Subcutaneous abdominal adipose tissue (tissue), 5 donors: Measurements from ENCODE around the gene LRMDA.
"Not testable (repeated sequence)": the region's sequence is repeated elsewhere in the genome, so short reads cannot be mapped to it uniquely, and the experiment has no call there.

Experiments
- H3K27ac ChIP-seq: one replicate; pipeline ENCODE4 v1.7.0; 2013; ENCODE audit warnings: low read depth, mild to moderate bottlenecking, inconsistent platforms, low read length, moderate library complexity
- H3K27me3 ChIP-seq, 5 donors: one replicate each; pipeline ENCODE4 v1.7.0; 2013; ENCODE audit warnings: low read length in 5 of 5, inconsistent platforms in 1 of 5; ENCODE audit not compliant: control insufficient read depth in 5 of 5, insufficient read depth in 4 of 5
- H3K36me3 ChIP-seq, 5 donors: one replicate each; pipeline ENCODE4 v1.7.0; 2013; ENCODE audit warnings: low read length in 5 of 5; ENCODE audit not compliant: control insufficient read depth in 5 of 5, insufficient read depth in 5 of 5
- H3K4me1 ChIP-seq, 5 donors: one replicate each; pipeline ENCODE4 v1.7.0; 2013; ENCODE audit warnings: low read length in 5 of 5, mild to moderate bottlenecking in 3 of 5, moderate library complexity in 1 of 5; ENCODE audit not compliant: control insufficient read depth in 5 of 5, insufficient read depth in 5 of 5
- H3K4me3 ChIP-seq, 5 donors: one replicate each; pipeline ENCODE4 v1.7.0; 2013; ENCODE audit warnings: low read length in 5 of 5, low read depth in 1 of 5
- H3K9ac ChIP-seq, 5 donors: one replicate each; pipeline ENCODE4 v1.7.0; 2013; ENCODE audit warnings: low read length in 5 of 5, mild to moderate bottlenecking in 4 of 5, moderate library complexity in 3 of 5
- H3K9me3 ChIP-seq, 5 donors: one replicate each; pipeline ENCODE4 v1.7.0; 2013; ENCODE audit warnings: low read length in 5 of 5; ENCODE audit not compliant: control insufficient read depth in 5 of 5
- donor health status: healthy.
- donor health status: healthy.
- donor health status: healthy.
- donor health status: healthy.
- donor health status: healthy.

Gene LRMDA

DNA sequence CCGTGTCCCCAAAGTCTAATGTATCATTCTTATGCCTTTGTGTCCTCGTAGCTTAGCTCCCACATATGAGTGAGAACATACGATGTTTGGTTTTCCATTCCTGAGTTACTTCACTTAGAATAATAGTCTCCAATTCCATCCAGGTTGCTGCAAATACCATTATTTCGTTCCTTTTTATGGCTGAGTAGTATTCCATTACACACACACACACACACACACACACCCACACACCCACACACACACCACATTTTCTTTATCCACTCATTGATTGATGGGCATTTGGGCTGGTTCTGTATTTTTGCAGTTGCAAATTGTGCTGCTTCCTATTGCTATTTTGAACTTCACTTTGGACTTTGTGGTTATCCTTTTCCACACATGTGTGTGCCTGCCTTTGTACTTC lies 189.6 kb downstream of the LRMDA start:
- H3K36me3 ChIP-seq, H3K9me3 ChIP-seq, H3K27me3 ChIP-seq, H3K27ac ChIP-seq, H3K4me3 ChIP-seq, H3K9ac ChIP-seq: not testable (repeated sequence)
- H3K4me1 ChIP-seq: peaks cover 0 to 55% (median 38%) of the 10 kb centered on the region in 5 donors

DNA sequence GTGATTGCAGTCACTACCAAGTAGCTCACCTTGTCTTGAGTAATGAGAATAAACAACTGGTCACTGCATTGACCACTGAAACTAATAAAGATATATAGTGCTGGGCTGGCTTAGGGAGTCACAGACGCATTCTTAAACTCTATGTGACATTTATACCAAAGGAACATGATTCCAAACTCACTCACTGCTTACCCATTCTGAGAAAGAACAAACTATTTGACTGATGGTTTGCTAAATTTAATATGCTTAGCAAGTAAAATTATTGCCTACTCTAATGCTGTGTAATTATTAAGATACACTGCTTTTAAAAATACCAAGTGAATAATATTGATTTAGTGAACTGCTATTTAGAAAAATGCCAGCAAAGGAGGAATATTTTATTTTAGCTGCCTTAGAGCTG lies 191.1 kb downstream of the LRMDA start:
- H3K4me3 ChIP-seq: no peak overlapping the region
- H3K4me1 ChIP-seq: peaks cover 0 to 51% (median 36%) of the 10 kb centered on the region in 5 donors
- no peak overlapping the region for H3K27ac ChIP-seq
- H3K36me3 ChIP-seq: no peaks in the 10 kb centered on the region
- no peaks in the 10 kb centered on the region for H3K27me3 ChIP-seq
- H3K9me3 ChIP-seq: no peaks in the 10 kb centered on the region
- H3K9ac ChIP-seq: no peak overlapping the region

DNA sequence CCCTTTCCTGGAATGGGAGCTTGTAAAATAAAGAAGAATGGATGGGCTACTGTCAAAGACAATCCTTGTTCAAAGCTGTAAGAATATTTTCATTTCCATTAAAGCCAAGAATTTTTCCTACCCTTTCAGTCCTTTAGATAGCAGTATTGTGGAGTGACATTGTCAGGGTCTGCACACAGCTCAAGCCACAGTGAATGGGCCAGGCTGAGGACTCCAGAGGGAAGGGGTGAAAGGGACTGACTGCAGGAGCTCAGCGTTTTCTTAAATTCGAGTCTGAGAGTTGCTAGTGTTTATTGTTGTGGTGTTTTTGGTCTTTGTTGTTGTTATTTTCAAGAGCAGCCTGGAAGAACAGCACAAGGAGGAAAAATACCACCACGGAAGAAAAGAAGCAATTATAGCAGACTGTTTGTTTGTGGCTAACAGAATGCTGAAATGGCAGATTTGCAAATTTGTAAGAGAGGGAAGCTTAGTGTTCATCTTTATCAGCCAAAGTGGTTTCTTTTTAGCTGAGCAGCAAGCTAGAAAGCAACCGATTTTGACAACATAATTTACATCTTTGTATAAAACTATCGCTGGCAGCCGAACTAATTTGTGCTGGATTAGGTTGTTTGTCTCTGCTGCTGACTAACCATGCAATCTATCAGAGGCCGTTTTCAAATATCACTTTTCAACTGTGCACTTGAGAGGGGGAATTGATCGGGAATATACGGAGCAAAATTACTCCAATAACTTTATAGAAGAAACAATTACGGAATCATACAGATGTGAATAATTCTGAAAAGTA lies 192.1 kb downstream of the LRMDA start:
- Histone ChIP-seq H3K9me3 (no peaks in the 10 kb centered on the region), H3K27me3 (no peaks in the 10 kb centered on the region), H3K27ac (no peak overlapping the region), H3K9ac (peak overlapping the region in 1 of 5 donors; percentile 48), H3K4me3 (peak overlapping the region in 2 of 5 donors; percentile 26 to 41), H3K4me1 (peaks cover 0 to 47% (median 34%) of the 10 kb centered on the region in 5 donors), H3K36me3 (no peaks in the 10 kb centered on the region)

DNA sequence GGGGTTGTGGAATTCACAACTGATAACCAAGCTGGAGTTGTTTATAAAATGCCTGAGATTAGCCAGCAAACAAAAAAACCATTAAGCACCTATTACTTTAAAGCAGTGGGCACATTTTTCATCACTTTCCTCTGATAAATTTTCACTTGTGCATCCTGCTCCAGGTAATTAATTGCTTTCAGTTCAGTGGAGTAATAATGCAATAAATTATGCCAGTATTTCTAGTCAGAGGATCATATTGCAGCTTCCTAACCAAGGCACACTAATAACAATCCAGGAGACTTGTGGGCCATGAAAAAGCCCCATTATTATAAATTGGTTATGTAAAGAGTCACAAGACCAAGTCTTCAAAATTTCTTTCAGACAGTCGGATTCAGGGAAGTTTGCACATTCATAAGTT lies 193.2 kb downstream of the LRMDA start:
- Histone ChIP-seq H3K4me1 (peaks cover 0 to 41% (median 29%) of the 10 kb centered on the region in 5 donors), H3K27me3 (no peaks in the 10 kb centered on the region), H3K36me3 (no peaks in the 10 kb centered on the region), H3K9me3 (no peaks in the 10 kb centered on the region), H3K4me3 (no peak overlapping the region), H3K9ac (no peak overlapping the region), H3K27ac (no peak overlapping the region)

DNA sequence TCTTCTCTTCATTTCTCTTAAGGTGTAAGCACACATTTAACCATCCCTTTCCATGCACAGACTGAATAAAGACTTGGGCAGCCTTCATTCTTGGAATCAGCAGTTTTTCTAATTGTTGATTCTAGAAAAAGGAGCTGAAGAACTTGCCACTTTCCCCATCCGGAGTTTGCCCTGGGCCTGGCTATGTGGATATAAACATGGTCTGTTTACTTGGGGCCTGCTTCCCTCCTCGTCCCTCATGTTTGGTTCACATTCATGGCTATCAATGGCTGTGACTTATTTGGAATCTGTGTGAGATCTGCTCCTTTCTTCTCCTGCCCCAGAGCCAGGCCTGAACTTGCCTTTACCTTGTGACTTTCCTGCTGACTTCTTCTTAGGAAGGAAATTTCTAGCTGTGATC lies 199.3 kb downstream of the LRMDA start:
- peaks cover 0 to 27% (median 16%) of the 10 kb centered on the region in 5 donors for H3K4me1 ChIP-seq
- H3K36me3 ChIP-seq: no peaks in the 10 kb centered on the region
- no peaks in the 10 kb centered on the region for H3K27me3 ChIP-seq
- H3K9ac ChIP-seq: no peak overlapping the region
- H3K4me3 ChIP-seq: no peak overlapping the region
- H3K9me3 ChIP-seq: no peaks in the 10 kb centered on the region
- H3K27ac ChIP-seq: no peak overlapping the region

DNA sequence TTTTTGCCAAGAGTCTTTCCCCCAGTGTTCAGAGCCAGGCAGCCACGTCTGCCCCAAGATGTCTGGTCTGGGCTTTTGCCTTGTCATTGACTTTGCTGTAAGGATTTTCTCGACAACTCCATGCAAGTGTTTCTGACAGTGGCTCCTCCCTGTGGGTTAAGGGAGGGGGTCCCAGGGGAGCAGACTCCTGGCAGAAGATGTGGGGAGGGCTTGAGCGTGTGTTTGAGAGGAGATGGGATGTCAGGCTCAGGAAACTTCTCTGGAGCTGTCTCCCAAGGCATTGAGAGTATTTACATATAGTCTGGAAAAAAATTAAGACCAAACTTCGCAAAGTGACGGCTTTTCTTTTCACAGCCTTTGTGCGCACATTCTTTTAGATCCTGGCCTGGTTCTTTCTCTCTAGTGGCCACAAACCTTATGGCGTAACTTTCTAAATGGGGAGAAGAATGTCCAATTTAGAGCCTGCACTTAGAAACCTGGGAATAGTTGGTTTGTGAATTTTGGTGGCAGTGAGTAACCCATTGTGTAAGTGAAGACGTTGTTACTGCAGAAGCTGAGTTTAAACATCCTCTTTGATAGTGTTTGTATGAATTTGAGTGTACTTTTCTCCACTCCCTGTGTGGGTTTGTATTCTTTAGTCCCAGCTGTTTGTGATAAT lies 201.5 kb downstream of the LRMDA start:
- H3K36me3 ChIP-seq: no peaks in the 10 kb centered on the region
- no peaks in the 10 kb centered on the region for H3K9me3 ChIP-seq
- peaks cover 0 to 27% (median 16%) of the 10 kb centered on the region in 5 donors for H3K4me1 ChIP-seq
- H3K27me3 ChIP-seq: no peaks in the 10 kb centered on the region
- peak overlapping the region in 2 of 5 donors; percentile 13 to 33 for H3K4me3 ChIP-seq
- peak overlapping the region; percentile 94 for H3K27ac ChIP-seq
- peak overlapping the region in 2 of 5 donors; percentile 10 to 63 for H3K9ac ChIP-seq

DNA sequence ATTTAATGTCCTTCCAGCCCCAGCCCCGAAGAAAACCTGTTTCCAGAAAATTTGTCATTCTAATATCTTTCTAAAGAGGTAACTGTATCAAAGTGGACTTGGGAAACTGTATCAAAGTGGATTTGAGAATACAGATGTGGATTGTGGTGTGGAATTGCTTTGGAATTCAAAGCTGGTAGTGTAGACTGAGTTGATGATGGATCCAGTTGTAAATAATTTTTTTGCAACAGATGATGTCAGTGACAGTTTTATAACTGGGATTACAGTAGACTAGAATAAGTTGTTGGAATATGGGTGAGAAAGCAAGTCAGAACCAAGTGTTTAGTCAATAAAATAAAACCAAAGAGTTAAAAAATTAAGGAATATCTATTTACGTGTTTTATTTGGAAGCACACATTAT lies 202.1 kb downstream of the LRMDA start:
- Histone ChIP-seq H3K4me1 (peaks cover 0 to 27% (median 19%) of the 10 kb centered on the region in 5 donors), H3K27ac (peak overlapping the region; percentile 94), H3K9ac (peak overlapping the region in 1 of 5 donors; percentile 10), H3K27me3 (no peaks in the 10 kb centered on the region), H3K9me3 (no peaks in the 10 kb centered on the region), H3K36me3 (no peaks in the 10 kb centered on the region), H3K4me3 (peak overlapping the region in 1 of 5 donors; percentile 13)

DNA sequence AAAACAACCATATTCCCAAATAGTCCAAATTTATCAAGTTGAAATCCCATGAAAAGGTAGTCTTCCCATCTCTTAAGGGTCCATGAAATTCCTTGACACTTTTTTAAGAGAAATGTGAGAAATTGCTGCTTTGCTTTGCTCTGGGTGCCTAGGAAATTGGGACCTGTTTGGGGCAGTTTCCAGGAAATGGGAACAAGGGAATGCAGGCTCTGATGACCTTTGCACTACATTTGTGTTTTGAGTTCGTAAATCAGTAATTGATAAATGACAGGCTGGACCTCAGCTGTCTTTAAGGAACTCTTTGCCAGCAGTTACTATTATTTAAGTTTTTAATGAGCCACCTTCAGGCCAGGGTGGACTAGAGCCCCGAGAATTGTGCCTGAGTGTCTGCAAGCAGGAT lies 203.5 kb downstream of the LRMDA start:
- Histone ChIP-seq H3K27ac (no peak overlapping the region), H3K27me3 (no peaks in the 10 kb centered on the region), H3K4me1 (peaks cover 0 to 27% (median 19%) of the 10 kb centered on the region in 5 donors), H3K9me3 (no peaks in the 10 kb centered on the region), H3K9ac (no peak overlapping the region), H3K36me3 (no peaks in the 10 kb centered on the region), H3K4me3 (no peak overlapping the region)

DNA sequence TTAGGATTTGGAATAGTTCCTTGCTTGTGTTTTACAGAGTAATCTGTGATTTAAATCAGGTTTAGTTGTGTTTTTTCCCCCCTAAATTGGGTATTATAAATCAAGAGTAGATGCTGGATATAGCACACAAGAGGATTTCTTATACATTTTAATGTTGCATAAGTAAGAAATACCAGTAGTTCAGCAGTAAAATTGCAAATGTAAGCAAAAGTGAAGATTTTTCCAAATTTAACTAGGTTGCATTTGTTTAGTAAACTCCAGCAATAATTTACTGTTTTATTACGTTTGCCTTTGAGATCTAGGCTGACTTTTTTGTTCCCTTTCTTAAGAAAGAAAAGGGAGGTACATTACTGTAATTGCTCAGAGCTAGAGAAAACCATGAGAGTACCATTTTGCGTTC lies 207.3 kb downstream of the LRMDA start:
- H3K27me3 ChIP-seq: no peaks in the 10 kb centered on the region
- H3K36me3 ChIP-seq: no peaks in the 10 kb centered on the region
- no peaks in the 10 kb centered on the region for H3K9me3 ChIP-seq
- peaks cover 0 to 11% (median 9%) of the 10 kb centered on the region in 5 donors for H3K4me1 ChIP-seq
- no peak overlapping the region for H3K9ac ChIP-seq
- no peak overlapping the region for H3K4me3 ChIP-seq
- no peak overlapping the region for H3K27ac ChIP-seq

DNA sequence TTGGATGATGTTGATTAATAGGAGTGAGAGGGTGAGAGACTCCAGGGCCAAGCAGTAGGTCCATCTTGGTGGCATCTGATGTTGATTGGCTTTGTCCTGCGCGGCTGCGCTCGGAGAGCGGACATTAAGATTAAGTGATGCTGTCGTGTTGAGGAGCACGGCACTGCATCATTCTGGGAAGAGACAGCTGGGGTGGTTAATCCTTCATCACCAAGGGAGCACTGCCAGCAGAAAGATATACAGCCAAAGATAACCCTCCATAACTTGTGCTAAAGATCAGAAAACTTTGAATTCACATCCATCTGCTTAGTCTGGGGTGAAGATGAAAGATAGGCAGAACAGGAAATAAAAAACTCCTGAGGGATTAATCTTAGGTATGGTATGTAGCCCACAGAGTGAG lies 208.3 kb downstream of the LRMDA start:
- peaks cover 0 to 11% (median 5%) of the 10 kb centered on the region in 5 donors for H3K4me1 ChIP-seq
- no peak overlapping the region for H3K9ac ChIP-seq
- no peak overlapping the region for H3K27ac ChIP-seq
- no peak overlapping the region for H3K4me3 ChIP-seq
- H3K36me3 ChIP-seq: no peaks in the 10 kb centered on the region
- H3K9me3 ChIP-seq: no peaks in the 10 kb centered on the region
- H3K27me3 ChIP-seq: no peaks in the 10 kb centered on the region
